NT2/D1 (cell line): Measurements from ENCODE around the gene ZNF438.

Experiments used
- DNase-seq: peaks from one replicate; pipeline ENCODE4 v3.0.0-alpha.2; 2011; ENCODE audit warnings: low read depth, low spot score
- H3K27me3 ChIP-seq: 2 replicates; pipeline ENCODE4 v1.6.0; 2011; ENCODE audit warnings: mild to moderate bottlenecking; ENCODE audit not compliant: insufficient read length, insufficient read depth
- H3K36me3 ChIP-seq: 2 replicates; pipeline ENCODE4 v1.6.1; 2011; ENCODE audit warnings: mild to moderate bottlenecking, low read length, mixed read lengths; ENCODE audit not compliant: insufficient read depth, insufficient read length
- H3K4me1 ChIP-seq: 2 replicates; pipeline ENCODE4 v1.5.1; 2011; ENCODE audit not compliant: insufficient read depth, insufficient read length
- H3K4me3 ChIP-seq: 2 replicates; pipeline ENCODE4 v1.5.1; 2011; ENCODE audit warnings: low read depth; ENCODE audit not compliant: insufficient read length
- H3K9ac ChIP-seq: 2 replicates; pipeline ENCODE4 v1.6.0; 2011; ENCODE audit warnings: low read depth; ENCODE audit not compliant: insufficient read length
- H3K9me3 ChIP-seq: 2 replicates; pipeline ENCODE4 v1.5.1; 2011; ENCODE audit warnings: mild to moderate bottlenecking, low read length; ENCODE audit not compliant: insufficient read depth
- SUZ12 ChIP-seq: IDR thresholded peaks from 2 replicates; pipeline ENCODE4 v1.6.1; 2011; ENCODE audit not compliant: insufficient read length, insufficient read depth; ENCODE audit errors: extremely low read depth
- YY1 ChIP-seq: IDR thresholded peaks from 2 replicates; pipeline ENCODE4 v1.6.1; 2011; ENCODE audit not compliant: insufficient read length, insufficient read depth
- ZNF274 ChIP-seq: IDR thresholded peaks from 2 replicates; pipeline ENCODE4 v1.6.1; 2011; ENCODE audit warnings: mild to moderate bottlenecking, low read depth, low read length

Gene ZNF438

DNA sequence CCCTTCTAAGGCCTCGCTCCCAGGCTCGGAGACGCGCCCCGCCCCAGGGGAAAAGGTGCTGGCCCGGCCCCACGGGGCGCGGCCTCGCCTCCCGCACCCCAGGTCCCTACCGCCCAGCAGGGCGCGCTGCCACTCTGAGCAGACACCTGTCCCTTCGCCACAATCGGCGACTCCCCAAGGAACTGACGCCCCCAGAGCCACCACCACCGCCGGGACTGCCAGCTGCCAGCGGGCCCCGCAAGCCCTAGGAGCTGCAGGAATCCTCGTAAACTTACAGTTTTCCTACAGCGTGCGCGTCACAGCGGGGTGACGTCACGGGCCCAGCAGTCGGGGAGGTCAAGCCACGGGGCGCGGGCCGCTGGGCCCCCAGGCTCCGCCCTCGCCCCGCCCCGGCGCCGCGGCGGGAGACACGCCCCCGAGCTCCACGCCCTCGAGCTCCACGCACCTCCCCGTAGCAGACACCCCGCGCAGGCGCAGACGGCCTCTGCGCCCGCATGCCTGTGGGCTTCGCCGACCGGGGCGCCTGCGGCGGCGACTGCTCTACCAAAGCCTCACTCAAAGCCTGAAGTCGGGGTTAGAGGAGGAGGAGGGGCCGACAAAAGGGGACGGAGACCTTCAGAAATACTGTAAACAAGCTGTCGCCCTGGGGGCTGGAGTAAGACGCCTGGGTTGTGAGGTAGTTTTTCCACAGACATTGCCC, at the start of gene ZNF438:
Gene ZNF438, minus strand, starts transcription at position 308 of the 700 bp plus-strand sequence. CDS start 154,831 bp downstream, outside the sequence.
- no peaks in the 10 kb centered on the region for H3K4me1 ChIP-seq
- peak; percentile 44 for DNase-seq
- peak within 1 kb of the TSS; percentile 73 for H3K4me3 ChIP-seq
- TF ChIP-seq YY1 (no peak), SUZ12 (no peak), ZNF274 (no peak)
- no peaks in the 10 kb centered on the region for H3K27me3 ChIP-seq
- no peaks in the 10 kb centered on the region for H3K36me3 ChIP-seq
- peak within 1 kb of the TSS; percentile 88 for H3K9ac ChIP-seq
- H3K9me3 ChIP-seq, result no peaks in the 10 kb centered on the region

GRCh38 chr10:31076610-31076988, 44.9 kb upstream of the ZNF438 start:
- Histone ChIP-seq H3K27me3 (no peaks in the 10 kb centered on the region), H3K9ac (no peak overlapping the region), H3K9me3 (0 out of 2 replicates have a peak, but pooled peaks cover 4% of the 10 kb centered on the region), H3K4me1 (no peaks in the 10 kb centered on the region), H3K4me3 (no peak overlapping the region), H3K36me3 (no peaks in the 10 kb centered on the region)
- no peak for DNase-seq
- TF ChIP-seq YY1, result no peak

GRCh38 chr10:31075881-31076609, 44.4 kb upstream of the ZNF438 start:
- DNase-seq, result no peak
- H3K27me3 ChIP-seq, result no peaks in the 10 kb centered on the region
- H3K36me3 ChIP-seq, result no peaks in the 10 kb centered on the region
- no peak for TF ChIP-seq ZNF274
- TF ChIP-seq SUZ12, result no peak
- TF ChIP-seq YY1, result no peak
- no peak overlapping the region for H3K4me3 ChIP-seq
- H3K9ac ChIP-seq, result no peak overlapping the region
- H3K9me3 ChIP-seq, result 0 out of 2 replicates have a peak, but pooled peaks cover 4% of the 10 kb centered on the region
- H3K4me1 ChIP-seq, result no peaks in the 10 kb centered on the region

- Histone ChIP-seq H3K9me3 (0 out of 2 replicates have a peak, but pooled peaks cover 4% of the 10 kb centered on the region), H3K4me1 (no peaks in the 10 kb centered on the region), H3K4me3 (no peak overlapping the region), H3K36me3 (no peaks in the 10 kb centered on the region), H3K9ac (no peak overlapping the region), H3K27me3 (no peaks in the 10 kb centered on the region)
- TF ChIP-seq YY1 (no peak), SUZ12 (no peak), ZNF274 (no peak)
- DNase-seq, result no peak
These were observed 43.8 kb upstream of the ZNF438 start for GRCh38 chr10:31075434-31075833.

DNA sequence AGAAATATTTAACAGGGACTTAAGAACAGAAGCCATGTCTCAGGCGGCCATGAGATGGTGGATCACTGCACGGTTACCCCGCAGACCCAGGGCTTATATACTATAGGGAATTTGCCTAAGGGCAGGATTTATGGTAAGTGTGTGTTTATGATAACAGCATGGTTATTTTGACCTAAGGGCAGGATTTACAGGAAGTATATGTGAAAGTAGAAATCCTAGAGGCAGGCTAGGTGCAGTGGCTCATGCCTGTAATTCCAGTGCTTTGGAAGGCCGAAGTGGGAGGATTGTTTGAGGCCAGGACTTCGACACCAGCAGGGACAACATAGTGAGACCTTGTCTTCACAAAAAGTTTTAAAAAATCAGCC, 43.0 kb upstream of the ZNF438 start:
- DNase-seq, result no peak
- TF ChIP-seq YY1, result no peak
- no peak for TF ChIP-seq ZNF274
- TF ChIP-seq SUZ12, result no peak

GRCh38 chr10:31073996-31074721, 42.5 kb upstream of the ZNF438 start:
- Histone ChIP-seq H3K9me3 (0 out of 2 replicates have a peak, but pooled peaks cover 4% of the 10 kb centered on the region), H3K27me3 (no peaks in the 10 kb centered on the region), H3K4me3 (no peak overlapping the region), H3K9ac (no peak overlapping the region), H3K36me3 (no peaks in the 10 kb centered on the region), H3K4me1 (no peaks in the 10 kb centered on the region)
- DNase-seq, result no peak
- TF ChIP-seq YY1, result no peak
- TF ChIP-seq SUZ12, result no peak
- no peak for TF ChIP-seq ZNF274

More for the DNA sequence above, 43.0 kb upstream of the ZNF438 start:
- Histone ChIP-seq H3K4me3 (no peak overlapping the region), H3K36me3 (no peaks in the 10 kb centered on the region), H3K27me3 (no peaks in the 10 kb centered on the region), H3K9me3 (0 out of 2 replicates have a peak, but pooled peaks cover 4% of the 10 kb centered on the region), H3K9ac (no peak overlapping the region), H3K4me1 (no peaks in the 10 kb centered on the region)

- Histone ChIP-seq H3K4me3 (no peak overlapping the region), H3K4me1 (no peaks in the 10 kb centered on the region), H3K9me3 (0 out of 2 replicates have a peak, but pooled peaks cover 4% of the 10 kb centered on the region), H3K9ac (no peak overlapping the region), H3K27me3 (no peaks in the 10 kb centered on the region), H3K36me3 (no peaks in the 10 kb centered on the region)
- DNase-seq, result no peak
- TF ChIP-seq ZNF274 (no peak), SUZ12 (no peak), YY1 (no peak)
These were observed 41.5 kb upstream of the ZNF438 start for GRCh38 chr10:31073211-31073610.
